ENCODE data around the gene TNFRSF4. TPM values are rescaled to one million over a fixed set of nuclear protein-coding genes. Genes with fewer than 3 reads are reported as not detected.
A peak's percentile ranks its signal among the peaks of the same experiment; 100 is the strongest.

The TNFRSF4 gene
- polyA plus RNA-seq, 3 donors, result 1.4 to 13.9 (median 11.4) TPM

DNA sequence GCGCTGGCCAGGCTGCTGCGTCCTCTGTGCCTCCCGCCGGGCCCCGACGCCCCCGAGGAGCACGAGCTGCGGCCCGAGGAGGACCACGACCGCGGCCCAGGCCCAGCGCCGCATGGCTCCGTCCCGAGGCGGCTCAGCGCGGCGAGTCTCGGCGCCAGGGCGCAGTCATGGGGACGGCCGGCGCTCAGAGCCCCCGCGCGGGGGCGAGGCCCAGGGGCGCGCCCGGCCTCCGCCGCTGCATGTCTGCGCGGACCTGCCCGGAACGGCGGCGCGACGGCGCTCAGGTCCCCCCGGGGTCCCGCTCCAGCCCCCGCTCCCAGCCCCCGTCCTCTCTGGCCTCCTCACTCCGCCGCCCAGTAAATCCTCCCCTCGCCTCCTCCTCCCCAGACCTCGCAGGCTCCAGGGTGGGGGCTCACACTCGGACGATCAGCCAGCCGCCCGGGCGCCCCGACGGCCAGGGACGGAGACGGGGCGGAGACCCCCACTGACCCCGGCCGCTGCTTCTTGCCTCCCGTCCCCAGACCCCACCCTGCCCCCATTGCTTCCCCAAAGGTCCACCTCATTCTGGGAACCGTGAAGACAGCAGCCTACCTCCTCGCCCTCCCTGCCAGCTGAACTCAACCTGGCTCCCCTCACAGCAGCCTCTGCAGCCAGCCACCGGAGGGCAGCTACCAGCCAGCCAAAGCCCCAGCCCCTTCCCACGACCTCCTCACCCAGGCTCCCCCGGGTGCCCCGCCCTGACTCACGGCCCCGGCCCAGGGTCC, 32.8 kb upstream of the TNFRSF4 start, which contains the start of gene C1QTNF12:
Gene C1QTNF12 (minus strand): TSS at position 146 of the 764 bp plus-strand sequence. CDS start 32 bp downstream, at position 114.
- 4 to 9% (median 5%) methylated on average over 19 to 74 of the region's 74 CpGs for WGBS, 3 donors
- peak within 1 kb of the TSS; percentile 38 for H3K27ac ChIP-seq (ENCODE audit: low read depth, low read length)

DNA sequence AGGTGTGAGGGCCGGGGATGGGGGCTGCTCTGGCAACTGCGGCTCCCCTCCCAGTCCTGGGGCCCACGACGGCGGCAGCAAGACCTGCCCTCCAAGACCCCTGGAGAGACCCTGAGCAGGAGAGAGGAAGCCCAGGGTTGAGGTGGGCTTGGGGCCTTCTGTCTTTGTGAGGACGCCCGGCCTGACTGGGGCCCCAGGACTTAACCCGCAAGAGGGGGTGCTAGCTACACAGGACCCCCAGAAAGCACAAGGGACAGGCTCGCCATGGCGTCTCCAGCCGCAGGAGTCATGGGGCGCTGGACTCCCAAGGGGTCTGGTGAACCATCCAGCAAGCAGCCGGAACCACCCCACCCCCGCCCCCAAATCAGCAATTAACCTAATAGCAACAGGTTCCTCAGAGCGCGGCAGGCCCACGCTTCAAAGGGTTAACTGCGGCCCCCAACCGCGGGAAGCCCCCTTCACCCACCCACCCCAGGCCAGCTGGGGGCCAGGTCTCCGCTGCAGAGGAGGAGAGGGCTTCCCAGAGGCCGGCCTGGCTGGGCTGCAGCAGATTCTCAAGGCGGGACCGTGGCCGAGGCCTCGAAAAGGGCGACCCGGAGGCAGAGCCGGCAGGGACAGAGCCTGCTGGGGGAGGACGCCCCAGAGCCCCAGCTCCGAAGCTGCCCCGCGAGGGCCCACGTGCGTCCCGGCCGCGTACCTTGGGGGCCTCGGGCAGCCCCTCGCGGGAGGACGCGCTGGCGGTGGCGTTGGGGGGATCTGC, 32.0 kb upstream of the TNFRSF4 start:
- 34 to 37% (median 36%) methylated on average over 37 to 45 of the region's 45 CpGs for WGBS, 3 donors

GRCh38 chr1:1245178-1245816, 31.3 kb upstream of the TNFRSF4 start:
- 65 to 85% (median 77%) methylated on average over 18 to 23 of the region's 23 CpGs for WGBS, 3 donors
- H3K27ac ChIP-seq (ENCODE audit: low read depth, low read length), result no peak overlapping the region

More for the DNA sequence above, 32.0 kb upstream of the TNFRSF4 start:
- H3K27ac ChIP-seq (ENCODE audit: low read depth, low read length), result no peak overlapping the region

DNA sequence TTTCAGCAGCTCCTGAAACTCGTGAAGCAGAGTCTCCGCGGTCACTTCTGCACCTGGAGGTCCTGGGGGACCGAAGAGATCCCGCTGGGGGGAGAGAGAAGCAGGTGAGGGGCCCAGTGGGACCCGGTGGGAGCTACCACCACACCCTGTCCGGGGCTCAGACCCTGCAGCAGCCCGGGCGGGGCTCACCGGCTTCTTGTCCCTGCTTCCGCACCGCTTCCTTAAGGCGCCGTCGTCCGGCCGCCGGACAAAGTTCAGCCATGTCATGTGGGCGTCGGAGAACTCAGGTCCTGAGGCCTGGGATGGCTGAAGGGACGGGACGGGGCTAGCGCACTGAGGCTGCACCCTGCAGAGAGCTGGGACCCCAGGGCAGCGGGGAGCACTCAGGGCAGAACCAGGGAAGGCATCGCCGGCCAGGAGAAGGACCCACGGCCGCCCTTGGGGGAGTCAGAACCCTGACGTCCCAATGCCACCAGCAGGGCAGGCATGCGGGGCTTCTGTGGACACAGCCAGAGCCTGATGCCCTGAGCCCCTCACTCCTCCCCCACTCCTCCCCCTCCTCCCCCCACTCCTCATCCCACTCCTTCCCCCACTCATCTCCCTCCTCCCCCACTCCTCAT, 30.3 kb upstream of the TNFRSF4 start:
- WGBS, 3 donors, result 62 to 69% (median 64%) methylated on average over 25 to 30 of the region's 30 CpGs
- H3K27ac ChIP-seq (ENCODE audit: low read depth, low read length), result no peak overlapping the region

DNA sequence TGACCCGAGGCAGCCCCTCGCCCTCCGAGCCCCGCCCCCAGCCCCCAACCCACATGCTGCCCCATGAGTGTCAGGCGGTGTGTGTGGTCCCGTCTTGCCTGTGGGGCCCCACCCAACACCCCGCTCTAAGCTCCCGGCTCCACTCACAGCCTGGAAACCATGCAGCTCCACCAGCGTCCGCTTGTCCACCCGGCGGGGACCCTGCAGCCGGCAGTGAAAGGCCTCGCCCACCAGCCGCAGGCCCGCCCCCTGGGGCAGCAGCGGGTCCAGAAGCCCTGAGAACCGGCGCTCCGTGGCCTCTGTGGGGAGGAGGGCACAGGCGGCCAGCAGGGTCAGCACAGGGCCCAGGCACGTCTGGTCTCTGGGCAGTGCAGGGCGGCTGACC, 29.8 kb upstream of the TNFRSF4 start:
- WGBS, 3 donors, result 59 to 74% (median 61%) methylated on average over 19 to 23 of the region's 23 CpGs
- no peak overlapping the region for H3K27ac ChIP-seq (ENCODE audit: low read depth, low read length)

GRCh38 chr1:1243266-1243660, 29.3 kb upstream of the TNFRSF4 start:
- 90 to 92% (median 91%) methylated on average over 18 to 23 of the region's 23 CpGs for WGBS, 3 donors
- H3K27ac ChIP-seq (ENCODE audit: low read depth, low read length), result no peak overlapping the region

DNA sequence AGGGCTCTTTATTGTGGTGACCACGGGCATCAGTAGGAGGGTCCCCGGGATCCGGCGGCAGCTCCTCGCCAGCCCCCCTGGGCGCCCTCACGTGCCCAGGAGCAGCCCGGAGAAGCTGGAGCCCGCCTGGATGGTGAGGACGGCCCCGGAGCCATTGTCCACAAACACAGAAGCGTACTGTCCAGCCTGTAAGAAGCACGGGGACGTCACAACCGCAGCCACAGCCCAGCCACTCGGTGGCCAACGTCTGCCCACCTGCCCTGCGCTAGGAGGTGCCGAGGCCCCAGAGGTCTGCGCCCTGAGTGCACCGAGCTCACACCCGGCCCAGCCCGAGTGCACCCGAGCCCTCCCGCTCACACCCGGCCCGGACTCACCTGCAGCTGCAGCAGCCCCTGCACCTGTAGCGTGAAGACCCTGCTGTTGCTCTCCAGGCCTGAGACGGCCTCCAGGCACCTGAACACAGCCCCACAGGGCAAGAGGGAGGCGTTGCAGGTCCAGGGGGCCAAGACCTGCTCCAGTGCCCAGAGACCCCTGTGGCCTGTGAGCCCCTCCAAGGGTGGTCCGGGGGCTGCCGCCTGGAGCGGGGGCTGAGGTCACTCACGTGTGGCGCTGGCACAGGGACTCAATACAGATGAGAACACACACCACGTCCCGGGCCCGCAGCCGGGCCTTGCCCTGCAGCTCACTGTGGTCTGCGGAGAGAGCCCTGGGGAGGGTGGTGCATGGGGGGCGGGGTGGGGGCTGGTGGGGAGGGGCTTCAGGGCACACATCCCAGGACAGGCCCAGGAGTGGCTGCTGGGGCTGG, 28.7 kb upstream of the TNFRSF4 start:
- H3K27ac ChIP-seq (ENCODE audit: low read depth, low read length), result no peak overlapping the region
- 86 to 90% (median 89%) methylated on average over 35 to 41 of the region's 41 CpGs for WGBS, 3 donors

DNA sequence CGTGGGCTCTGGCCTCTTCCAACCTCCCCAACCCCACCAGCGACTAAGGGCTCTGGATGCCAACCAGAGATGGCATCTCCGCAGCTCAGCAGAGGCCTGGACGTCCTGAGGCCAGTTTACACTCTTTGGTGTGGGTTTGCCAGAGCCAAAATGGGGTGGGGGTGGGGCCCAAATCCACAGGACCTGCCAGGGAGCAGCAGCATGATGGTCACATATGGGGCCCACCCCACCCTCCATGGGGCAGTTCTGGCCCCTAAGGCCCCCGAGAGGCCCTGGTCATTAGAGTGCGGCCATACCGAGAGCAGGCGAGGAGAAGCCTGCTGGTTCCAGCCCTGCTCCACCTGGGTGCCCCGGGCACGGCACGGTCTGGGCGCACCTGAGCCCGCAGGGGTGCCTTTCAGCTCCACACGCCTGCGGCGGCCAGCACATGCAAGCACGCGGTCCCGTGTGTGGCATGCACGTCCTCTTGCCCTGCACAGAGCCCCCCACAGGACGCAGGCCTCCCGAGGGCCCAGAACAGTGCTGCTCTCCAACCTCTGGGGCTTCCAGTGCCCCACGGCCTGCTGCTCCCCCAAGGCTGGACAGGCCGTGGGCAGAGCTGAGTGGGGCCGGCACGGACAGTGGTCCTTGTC, 27.8 kb upstream of the TNFRSF4 start:
- WGBS, 3 donors, result 85 to 90% (median 88%) methylated on average over 25 to 26 of the region's 26 CpGs
- no peak overlapping the region for H3K27ac ChIP-seq (ENCODE audit: low read depth, low read length)

DNA sequence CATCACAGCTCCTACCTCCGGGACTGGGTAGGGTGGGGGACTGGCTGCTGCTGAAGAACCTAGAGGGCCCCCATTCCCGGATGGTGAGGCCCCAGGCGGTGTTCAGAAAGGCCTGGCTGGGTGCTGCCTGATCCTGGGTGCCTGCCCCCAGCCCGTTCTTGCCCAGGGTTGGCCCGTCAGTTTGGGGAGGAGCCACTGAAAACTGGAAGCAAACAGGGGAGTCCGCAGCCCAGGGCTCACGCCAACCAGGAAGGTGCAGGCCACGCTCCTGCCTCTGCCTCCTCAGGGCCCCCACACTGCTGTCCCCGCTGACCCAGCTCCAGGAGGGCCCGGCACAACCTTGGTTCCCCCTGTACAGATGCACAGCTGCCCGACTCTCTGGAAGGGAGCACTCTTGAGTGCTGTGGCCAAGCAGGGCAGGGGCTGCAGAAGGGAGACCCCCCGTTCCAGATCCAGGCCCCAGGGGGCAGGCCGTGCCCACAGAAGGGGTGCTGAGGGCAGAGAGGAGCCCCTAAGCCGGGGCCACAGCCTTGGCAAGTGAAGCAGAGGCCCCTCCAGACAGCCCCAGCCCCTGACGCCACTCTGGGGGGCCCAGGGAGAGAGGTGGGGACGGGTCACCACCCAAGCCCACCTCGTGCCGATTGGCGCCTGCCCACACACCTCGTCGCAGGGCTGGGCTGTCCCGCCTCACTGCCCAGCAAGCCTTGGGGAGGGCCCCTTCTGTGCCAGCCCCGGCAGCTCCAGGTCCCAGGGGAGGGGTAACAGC, 27.1 kb upstream of the TNFRSF4 start:
- no peak overlapping the region for H3K27ac ChIP-seq (ENCODE audit: low read depth, low read length)
- 55 to 62% (median 60%) methylated on average over 21 to 23 of the region's 23 CpGs for WGBS, 3 donors

DNA sequence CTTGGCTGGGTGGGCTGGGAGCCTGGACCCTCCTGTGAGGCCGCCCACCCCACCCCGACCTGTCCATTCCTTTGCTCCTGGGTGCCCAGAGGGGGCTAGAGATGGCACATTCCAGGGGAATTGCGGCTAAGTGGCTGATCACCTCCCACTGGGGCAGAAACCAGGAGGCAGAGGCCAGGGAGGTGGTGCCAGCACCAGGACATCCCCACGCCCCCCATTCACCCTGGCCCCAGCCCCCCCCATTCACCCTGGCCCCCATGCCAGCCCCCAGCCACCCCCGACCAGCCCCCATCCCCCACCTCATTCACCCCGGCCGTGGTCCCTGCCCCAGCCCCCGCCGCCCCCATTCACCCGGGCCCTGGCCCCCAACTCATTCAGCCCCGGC, 26.4 kb upstream of the TNFRSF4 start:
- WGBS, 3 donors, result 59 to 68% (median 59%) methylated on average over 5 to 11 of the region's 11 CpGs

GRCh38 chr1:1239614-1240347, 25.8 kb upstream of the TNFRSF4 start:
- H3K27ac ChIP-seq (ENCODE audit: low read depth, low read length), result no peak overlapping the region
- 32 to 39% (median 32%) methylated on average over 30 of the region's 30 CpGs for WGBS, 3 donors

More for the DNA sequence above, 26.4 kb upstream of the TNFRSF4 start:
- H3K27ac ChIP-seq (ENCODE audit: low read depth, low read length), result no peak overlapping the region

DNA sequence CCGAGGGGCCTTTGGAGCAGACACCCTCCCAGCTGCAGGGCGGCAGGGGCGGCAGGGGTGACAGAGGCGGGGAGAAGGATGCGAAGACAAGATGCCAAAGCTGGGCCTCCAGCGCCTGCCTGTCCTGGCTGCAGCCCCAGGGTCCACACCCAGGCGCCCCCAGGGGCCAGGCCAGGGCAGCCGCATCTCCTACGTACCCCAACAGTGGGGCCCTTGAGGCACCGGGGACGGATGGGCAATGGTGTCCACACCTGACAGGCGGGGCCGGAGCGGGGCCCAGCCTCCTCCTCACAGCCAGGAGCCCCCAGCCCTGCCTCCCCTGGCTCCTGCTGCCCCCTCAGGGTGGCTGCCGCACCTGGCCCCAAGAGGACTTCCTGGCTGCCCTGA, 25.3 kb upstream of the TNFRSF4 start:
- H3K27ac ChIP-seq (ENCODE audit: low read depth, low read length), result no peak overlapping the region
- 55 to 65% (median 63%) methylated on average over 14 to 15 of the region's 15 CpGs for WGBS, 3 donors

GRCh38 chr1:1238702-1239178, 24.8 kb upstream of the TNFRSF4 start:
- H3K27ac ChIP-seq (ENCODE audit: low read depth, low read length), result no peak overlapping the region
- 62 to 73% (median 68%) methylated on average over 15 to 19 of the region's 19 CpGs for WGBS, 3 donors

GRCh38 chr1:1237874-1238701, 24.1 kb upstream of the TNFRSF4 start:
- 37 to 55% (median 50%) methylated on average over 44 to 48 of the region's 48 CpGs for WGBS, 3 donors

More at GRCh38 chr1:1237874-1238701, 24.1 kb upstream of the TNFRSF4 start:
- H3K27ac ChIP-seq (ENCODE audit: low read depth, low read length), result no peak overlapping the region
